Peyer's patch (tissue), 4 donors: Measurements from ENCODE around the gene ARHGAP18. TPM values are rescaled to one million over a fixed set of nuclear protein-coding genes. Genes with fewer than 3 reads are reported as not detected.
A peak's percentile ranks its signal among the peaks of the same experiment; 100 is the strongest.

Experiments
- DNase-seq, 3 donors: peaks; one replicate each; pipeline ENCODE4 v3.0.0-alpha.2; 2017 to 2019
- H3K27ac ChIP-seq, 4 donors: fragments of 200-600 bp; sonication (generic); one replicate each; pipeline ENCODE4 v1.5.1; 2016 to 2019
- H3K27me3 ChIP-seq, 2 donors: fragments of 200-600 bp; sonication (generic); one replicate each; pipeline ENCODE4 v1.5.1; 2019
- H3K36me3 ChIP-seq, 3 donors: fragments of 200-600 bp; sonication (generic); one replicate each; pipeline ENCODE4 v1.5.1; 2016 to 2019
- H3K4me1 ChIP-seq, 4 donors: fragments of 200-600 bp; sonication (generic); one replicate each; pipeline ENCODE4 v1.5.1; 2016 to 2019
- H3K4me3 ChIP-seq, 4 donors: fragments of 200-600 bp; sonication (generic); 1 replicate in 3 of 4; 2 replicates in 1 of 4; pipeline ENCODE4 v1.5.1; 2016 to 2019; ENCODE audit warnings: mild to moderate bottlenecking in 1 of 4
- H3K9me3 ChIP-seq, 4 donors: fragments of 200-600 bp; sonication (generic); one replicate each; pipeline ENCODE4 v1.5.1; 2016 to 2019; ENCODE audit warnings: mild to moderate bottlenecking in 1 of 4
- CTCF ChIP-seq, 6 experiments: fragments of 450-650 bp in 4 of 6; fragments of 200-600 bp in 2 of 6; sonication (generic) in 1 of 6; IDR thresholded peaks; one replicate each; pipeline ENCODE4 v1.5.1; 2017 to 2019; ENCODE audit warnings: antibody characterized with exemption in 6 of 6, mild to moderate bottlenecking in 3 of 6, moderate library complexity in 1 of 6
- POLR2A ChIP-seq, 2 donors: fragments of 450-650 bp; IDR thresholded peaks; one replicate each; pipeline ENCODE4 v1.5.1; 2017; ENCODE audit warnings: antibody characterized with exemption in 2 of 2, mild to moderate bottlenecking in 2 of 2, moderate library complexity in 2 of 2
- total RNA-seq, 4 donors: library from RNA; depleted of rRNA; stranded (reverse); fragments of >200 nt; gene quantifications; one replicate each; pipeline ENCODE4 v1.1.0, GENCODE V29; 2016

Gene ARHGAP18
- total RNA-seq, 4 donors from 2014 or later, result 26.1 to 45.4 (median 33.5) TPM

- Histone ChIP-seq H3K4me3 (no peak overlapping the region), H3K4me1 (peaks cover 0 to 11% (median 5%) of the 10 kb centered on the region in 4 donors), H3K27ac (no peak overlapping the region), H3K36me3 (no peaks in the 10 kb centered on the region), H3K27me3 (no peaks in the 10 kb centered on the region), H3K9me3 (no peaks in the 10 kb centered on the region)
- TF ChIP-seq POLR2A (IDR thresholded peaks at IDR 0.05), result no peak
- no peak for TF ChIP-seq CTCF (IDR thresholded peaks at IDR 0.05)
- no peak for DNase-seq
Observed at GRCh38 chr6:129744880-129745237, 34.9 kb upstream of the ARHGAP18 start.

- Histone ChIP-seq H3K4me3 (no peak overlapping the region), H3K36me3 (no peaks in the 10 kb centered on the region), H3K27ac (peak overlapping the region in 1 of 4 donors; percentile 41), H3K4me1 (peaks cover 0 to 8% (median 4%) of the 10 kb centered on the region in 4 donors), H3K27me3 (no peaks in the 10 kb centered on the region), H3K9me3 (no peaks in the 10 kb centered on the region)
- TF ChIP-seq POLR2A (IDR thresholded peaks at IDR 0.05), result no peak
- no peak for TF ChIP-seq CTCF (IDR thresholded peaks at IDR 0.05)
- DNase-seq, result peak in 1 of 3 donors; percentile 25
Observed at GRCh38 chr6:129744201-129744879, 34.4 kb upstream of the ARHGAP18 start.

- Histone ChIP-seq H3K27me3 (no peaks in the 10 kb centered on the region), H3K4me3 (no peak overlapping the region), H3K36me3 (no peaks in the 10 kb centered on the region), H3K9me3 (no peaks in the 10 kb centered on the region), H3K4me1 (no peaks in the 10 kb centered on the region), H3K27ac (no peak overlapping the region)
- no peak for DNase-seq
- TF ChIP-seq POLR2A (IDR thresholded peaks at IDR 0.05) (no peak), CTCF (IDR thresholded peaks at IDR 0.05) (no peak)
Observed at GRCh38 chr6:129740013-129740412, 30.0 kb upstream of the ARHGAP18 start.

- Histone ChIP-seq H3K27me3 (no peaks in the 10 kb centered on the region), H3K4me3 (no peak overlapping the region), H3K4me1 (no peaks in the 10 kb centered on the region), H3K27ac (no peak overlapping the region), H3K9me3 (no peaks in the 10 kb centered on the region), H3K36me3 (no peaks in the 10 kb centered on the region)
- no peak for TF ChIP-seq CTCF (IDR thresholded peaks at IDR 0.05)
- TF ChIP-seq POLR2A (IDR thresholded peaks at IDR 0.05), result no peak
- DNase-seq, result no peak
Observed at GRCh38 chr6:129736105-129736504, 26.1 kb upstream of the ARHGAP18 start.

GRCh38 chr6:129733290-129733689 is 23.3 kb upstream of the ARHGAP18 start:
- no peak for DNase-seq
- no peaks in the 10 kb centered on the region for H3K4me1 ChIP-seq
- H3K9me3 ChIP-seq, result no peaks in the 10 kb centered on the region
- no peak overlapping the region for H3K4me3 ChIP-seq
- TF ChIP-seq POLR2A (IDR thresholded peaks at IDR 0.05) (no peak), CTCF (IDR thresholded peaks at IDR 0.05) (peak in 1 of 6 experiments; percentile 12)
- H3K36me3 ChIP-seq, result no peaks in the 10 kb centered on the region
- no peaks in the 10 kb centered on the region for H3K27me3 ChIP-seq
- H3K27ac ChIP-seq, result no peak overlapping the region
